GM21786 (cell line): Measurements from ENCODE around the gene DUSP2.

Source experiments
- ATAC-seq: cut with Tn5 transposase; IDR thresholded peaks from one replicate; pipeline ENCODE4 v1.9.1; 2021; ENCODE audit not compliant: unreplicated experiment

DUSP2 gene

GRCh38 chr2:96135171-96135570, 10.1 kb downstream of the DUSP2 start:
- ATAC-seq: no peak

- no peak for ATAC-seq
Measured at GRCh38 chr2:96134421-96134820, 10.8 kb downstream of the DUSP2 start.

GRCh38 chr2:96131813-96132745, 13.2 kb downstream of the DUSP2 start:
- ATAC-seq: no peak

GRCh38 chr2:96131152-96131812, 14.0 kb downstream of the DUSP2 start:
- no peak for ATAC-seq

GRCh38 chr2:96130483-96130882, 14.8 kb downstream of the DUSP2 start:
- no peak for ATAC-seq

GRCh38 chr2:96129528-96130120, 15.6 kb downstream of the DUSP2 start:
- no peak for ATAC-seq

- no peak for ATAC-seq
Measured at GRCh38 chr2:96128456-96128855, 16.8 kb downstream of the DUSP2 start.

GRCh38 chr2:96124406-96125265, 20.6 kb downstream of the DUSP2 start:
- ATAC-seq: no peak

GRCh38 chr2:96123936-96124335, 21.3 kb downstream of the DUSP2 start:
- ATAC-seq: no peak

GRCh38 chr2:96123290-96123689, 21.9 kb downstream of the DUSP2 start:
- no peak for ATAC-seq

GRCh38 chr2:96122391-96122790, 22.8 kb downstream of the DUSP2 start:
- no peak for ATAC-seq

- ATAC-seq: no peak
Measured at GRCh38 chr2:96121414-96121813, 23.8 kb downstream of the DUSP2 start.

- no peak for ATAC-seq
Measured at GRCh38 chr2:96120991-96121390, 24.2 kb downstream of the DUSP2 start.

- ATAC-seq: no peak
Measured at GRCh38 chr2:96120091-96120720, 25.0 kb downstream of the DUSP2 start.

- no peak for ATAC-seq
Measured at GRCh38 chr2:96119389-96119751, 25.9 kb downstream of the DUSP2 start.

- ATAC-seq: no peak
Measured at GRCh38 chr2:96118698-96119388, 26.4 kb downstream of the DUSP2 start.

GRCh38 chr2:96117701-96118588, 27.3 kb downstream of the DUSP2 start:
- ATAC-seq: no peak

- no peak for ATAC-seq
Measured at GRCh38 chr2:96116879-96117533, 28.2 kb downstream of the DUSP2 start.
